Keratinocyte (primary cell): ENCODE measurements around the gene TMEFF2. TPM values are rescaled to one million over a fixed set of nuclear protein-coding genes. Genes with fewer than 3 reads are reported as not detected.

ENCODE experiments used
- DNase-seq: peaks from one replicate; pipeline ENCODE4 v3.0.0-alpha.2; 2011; ENCODE audit warnings: low read depth, missing footprints, low spot score
- FAIRE-seq: peaks from 2 replicates; lab custom pipeline; 2011; peaks lifted over from hg19 to GRCh38; lab: Jason Lieb, UNC
- H2AFZ ChIP-seq: 2 replicates; pipeline ENCODE4 v1.6.0; 2012; ENCODE audit warnings: low read length, control low read depth, inconsistent platforms; ENCODE audit not compliant: control insufficient read depth
- H3K27ac ChIP-seq: 2 replicates; pipeline ENCODE4 v1.5.1; 2011; ENCODE audit warnings: low read length; ENCODE audit not compliant: control insufficient read depth, insufficient read depth
- H3K27me3 ChIP-seq: 3 replicates; pipeline ENCODE4 v1.6.0; 2011; ENCODE audit warnings: low read length; ENCODE audit not compliant: control insufficient read depth, insufficient read depth; ENCODE audit errors: extremely low read depth
- H3K36me3 ChIP-seq, 2 experiments: 2 replicates in 1 of 2; 3 replicates in 1 of 2; pipeline ENCODE4 v1.5.1; 2011; ENCODE audit warnings: low read length in 2 of 2, mild to moderate bottlenecking in 1 of 2; ENCODE audit not compliant: control insufficient read depth in 2 of 2, insufficient read depth in 2 of 2; ENCODE audit errors: extremely low read depth in 1 of 2
- H3K4me1 ChIP-seq: 3 replicates; pipeline ENCODE4 v1.5.1; 2011; ENCODE audit warnings: low read length; ENCODE audit not compliant: control insufficient read depth, insufficient read depth; ENCODE audit errors: extremely low read depth
- H3K4me2 ChIP-seq: 3 replicates; pipeline ENCODE4 v1.6.0; 2011; ENCODE audit warnings: low read depth, low read length; ENCODE audit not compliant: control insufficient read depth, insufficient read depth; ENCODE audit errors: extremely low read depth
- H3K4me3 ChIP-seq, 3 experiments: fragments of 200-600 bp in 1 of 3; sonication (generic) in 1 of 3; 2 replicates in 2 of 3; 3 replicates in 1 of 3; pipeline ENCODE4 v1.5.1; 2011 to 2016; ENCODE audit warnings: low read length in 3 of 3, mild to moderate bottlenecking in 3 of 3, control low read depth in 2 of 3, inconsistent platforms in 1 of 3, low read depth in 1 of 3, mixed read lengths in 1 of 3, mixed run types in 1 of 3, moderate library complexity in 1 of 3; ENCODE audit not compliant: control insufficient read depth in 2 of 3, insufficient read depth in 2 of 3; ENCODE audit errors: extremely low read depth in 1 of 3
- H3K79me2 ChIP-seq: 2 replicates; pipeline ENCODE4 v1.6.0; 2012; ENCODE audit warnings: low read length; ENCODE audit not compliant: control insufficient read depth, insufficient read depth
- H3K9ac ChIP-seq: 3 replicates; pipeline ENCODE4 v1.6.0; 2011; ENCODE audit warnings: low read length; ENCODE audit not compliant: control insufficient read depth, insufficient read depth; ENCODE audit errors: extremely low read depth
- H3K9me1 ChIP-seq: 3 replicates; pipeline ENCODE4 v1.6.0; 2011; ENCODE audit warnings: low read length; ENCODE audit not compliant: control insufficient read depth, insufficient read depth; ENCODE audit errors: extremely low read depth
- H3K9me3 ChIP-seq: 2 replicates; pipeline ENCODE4 v1.5.1; 2012; ENCODE audit warnings: low read depth, low read length; ENCODE audit not compliant: control insufficient read depth
- H4K20me1 ChIP-seq: 3 replicates; pipeline ENCODE4 v1.6.0; 2011; ENCODE audit warnings: low read length; ENCODE audit not compliant: control insufficient read depth, insufficient read depth; ENCODE audit errors: extremely low read depth
- CTCF ChIP-seq, 3 experiments: IDR thresholded peaks in 1 of 3; conservative IDR thresholded peaks in 1 of 3; optimal IDR thresholded peaks in 1 of 3; 2 replicates in 2 of 3; 3 replicates in 1 of 3; pipeline versions ENCODE3 to v1.5.1; 2011; ENCODE audit warnings: low read length in 3 of 3, mild to moderate bottlenecking in 3 of 3, moderate library complexity in 2 of 3, control low read depth in 1 of 3, inconsistent platforms in 1 of 3; ENCODE audit not compliant: insufficient read depth in 2 of 3; ENCODE audit errors: extremely low read depth in 1 of 3
- EZH2 ChIP-seq: IDR thresholded peaks from one replicate; pipeline ENCODE4 v1.6.1; 2012; ENCODE audit warnings: inconsistent platforms, mild to moderate bottlenecking, low read length, moderate library complexity
- dilution Hi-C: fragments of 300-500 bp; cut with MboI; formaldehyde crosslinking; loops from one replicate; pipeline ENCODE4 v1.7.0; 2020; ENCODE audit warnings: low sequenced_read_pairs; ENCODE audit not compliant: extremely low pct_ligation_motif_present
- polyA plus RNA-seq, 5 experiments: library from polyadenylated mRNA; depleted of rRNA in 3 of 5; stranded (reverse) in 3 of 5; stranded (forward) in 1 of 5; unstranded in 1 of 5; fragments of >200 nt; gene quantifications; 1 replicate in 1 of 5; 2 replicates in 3 of 5; 3 replicates in 1 of 5; pipeline versions ENCODE4 v1.2.1 to v1.2.3, GENCODE V29; 2011 to 2012; ENCODE audit warnings: missing spikeins in 2 of 5, low read depth in 1 of 5, low replicate concordance in 1 of 5

The TMEFF2 gene
- polyA plus RNA-seq, 1 donor (not counting 4 experiments of a cell fraction or from before 2014, with no cell fraction given): not detected

- no peak overlapping the region for H3K27ac ChIP-seq
- no peaks in the 10 kb centered on the region for H3K36me3 ChIP-seq
- H3K4me3 ChIP-seq: no peak overlapping the region
- TF ChIP-seq EZH2 (no peak), CTCF (optimal IDR thresholded peaks at IDR 0.05 in 1 of 3, IDR thresholded peaks at IDR 0.05 in 1 of 3, conservative IDR thresholded peaks at IDR 0.05 in 1 of 3; ENCODE audit: extremely low read depth in 1 of 3, insufficient read depth in 2 of 3, low read length in 3 of 3) (no peak)
- no peaks in the 10 kb centered on the region for H3K79me2 ChIP-seq
- no peak overlapping the region for H2AFZ ChIP-seq
- H3K27me3 ChIP-seq: no peaks in the 10 kb centered on the region
- dilution Hi-C loops: no loop called here
- no peaks in the 10 kb centered on the region for H3K4me1 ChIP-seq
- no peak overlapping the region for H3K9ac ChIP-seq
- no peaks in the 10 kb centered on the region for H3K9me3 ChIP-seq
- H3K9me1 ChIP-seq: no peaks in the 10 kb centered on the region
- no peak for FAIRE-seq
- DNase-seq: no peak
- H4K20me1 ChIP-seq: no peaks in the 10 kb centered on the region
- no peak overlapping the region for H3K4me2 ChIP-seq
These were observed 209.0 kb downstream of the TMEFF2 start for GRCh38 chr2:191985740-191986139.

- Histone ChIP-seq H3K9me1 (no peaks in the 10 kb centered on the region), H3K27me3 (no peaks in the 10 kb centered on the region), H3K4me3 (no peak overlapping the region), H3K79me2 (no peaks in the 10 kb centered on the region), H3K27ac (no peak overlapping the region), H3K4me1 (no peaks in the 10 kb centered on the region), H3K9me3 (no peaks in the 10 kb centered on the region), H3K36me3 (no peaks in the 10 kb centered on the region), H3K9ac (no peak overlapping the region), H4K20me1 (no peaks in the 10 kb centered on the region), H3K4me2 (no peak overlapping the region), H2AFZ (no peak overlapping the region)
- TF ChIP-seq CTCF (optimal IDR thresholded peaks at IDR 0.05 in 1 of 3, IDR thresholded peaks at IDR 0.05 in 1 of 3, conservative IDR thresholded peaks at IDR 0.05 in 1 of 3; ENCODE audit: extremely low read depth in 1 of 3, insufficient read depth in 2 of 3, low read length in 3 of 3) (no peak), EZH2 (no peak)
- DNase-seq (no peak), FAIRE-seq (no peak)
- dilution Hi-C loops: no loop called here
These were observed 211.1 kb downstream of the TMEFF2 start for GRCh38 chr2:191983591-191983990.
